Measurements from ENCODE around the gene ARFRP1.

The ARFRP1 gene

DNA sequence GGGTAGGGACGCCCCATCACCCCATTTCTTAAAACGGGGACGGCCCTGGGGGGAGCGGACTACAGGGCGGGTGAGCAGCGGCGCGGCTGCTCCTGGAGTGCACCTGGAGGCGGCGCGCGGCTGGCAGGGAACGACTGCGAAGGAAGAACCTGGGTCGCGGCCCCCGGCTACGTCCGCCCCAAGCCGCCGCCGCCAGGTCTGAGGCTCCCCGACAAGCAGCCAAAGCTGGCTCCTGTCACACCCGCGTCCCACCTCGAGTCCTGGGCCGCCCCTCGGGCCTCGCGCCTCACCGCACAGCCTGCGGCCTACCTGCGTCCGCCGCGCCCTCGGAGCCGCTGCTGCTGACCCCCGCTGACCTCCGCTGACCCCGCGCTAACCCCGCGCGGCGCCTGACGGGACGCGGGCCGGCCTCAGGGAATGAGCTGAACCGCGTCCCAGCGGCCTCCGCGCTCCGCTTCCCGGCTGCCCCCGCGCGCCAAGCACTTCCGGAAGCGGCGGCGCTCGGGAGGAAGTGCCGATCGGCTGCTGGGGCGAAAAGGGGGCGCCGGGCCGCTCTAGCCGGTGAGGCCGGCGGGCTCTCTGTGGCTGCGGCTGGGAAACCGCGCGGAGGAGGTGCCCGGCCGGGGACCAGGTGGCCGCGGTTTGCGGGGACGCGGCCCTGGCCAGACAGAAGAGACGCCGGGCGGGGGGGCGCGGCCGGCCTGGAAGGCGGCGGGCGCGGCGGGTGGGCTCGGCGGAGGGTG is at the start of gene ARFRP1, which contains the start of gene ZGPAT:
ARFRP1 (minus strand) TSS at position 419 of the 743 bp plus-strand sequence. CDS start 885 bp downstream, outside the sequence.
ZGPAT (plus strand) TSS at position 482 of the 743 bp plus-strand sequence. CDS start 542 bp downstream, outside the sequence.
- Mint-ChIP-seq H3K9me3 (peaks cover 3 to 4% of the 10 kb centered on the region in 2 donors), H3K36me3 (peaks cover 37 to 48% of the 10 kb centered on the region in 2 donors), H3K27me3 (no peaks in the 10 kb centered on the region), H3K27ac (peak within 1 kb of the TSS; percentile 91), H3K4me3 (peak within 1 kb of the TSS; percentile 91 to 92), H3K4me1 (peaks cover 33 to 57% of the 10 kb centered on the region in 2 donors)
- ATAC-seq (replicated peaks) (peak; percentile 88 to 92), DNase-seq (peak; percentile 85)

DNA sequence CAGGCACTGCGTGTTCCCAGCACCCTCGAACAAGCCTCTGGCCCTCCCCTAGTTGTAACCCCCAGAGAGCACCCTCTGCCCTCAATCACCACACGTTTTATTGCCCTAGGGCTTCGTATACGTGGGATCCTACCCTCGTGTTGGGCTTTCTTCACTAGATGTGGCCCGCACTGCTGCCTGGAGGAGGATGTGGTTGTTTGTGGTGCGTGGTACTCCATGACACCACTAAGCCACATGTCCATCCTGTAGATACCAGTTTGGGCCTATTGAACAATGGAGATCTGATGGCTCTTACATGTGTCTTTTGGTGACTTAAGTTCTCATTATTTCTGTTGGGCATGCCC is 48.8 kb upstream of the ARFRP1 start:
- no peak overlapping the region for H3K27ac Mint-ChIP-seq
- H3K36me3 Mint-ChIP-seq = no peaks in the 10 kb centered on the region
- peaks cover 0 to 3% of the 10 kb centered on the region in 2 donors for H3K9me3 Mint-ChIP-seq
- peaks cover 0 to 4% of the 10 kb centered on the region in 2 donors for H3K4me1 Mint-ChIP-seq
- no peak overlapping the region for H3K4me3 Mint-ChIP-seq
- peaks cover 0 to 4% of the 10 kb centered on the region in 2 donors for H3K27me3 Mint-ChIP-seq
- peak in 1 of 2 donors; percentile 14 for ATAC-seq (replicated peaks)
- no peak for DNase-seq

- Mint-ChIP-seq H3K27me3 (peaks cover 0 to 4% of the 10 kb centered on the region in 2 donors), H3K4me3 (no peak overlapping the region), H3K36me3 (no peaks in the 10 kb centered on the region), H3K4me1 (peaks cover 0 to 4% of the 10 kb centered on the region in 2 donors), H3K27ac (no peak overlapping the region), H3K9me3 (peaks cover 0 to 3% of the 10 kb centered on the region in 2 donors)
- no peak for DNase-seq
- no peak for ATAC-seq (replicated peaks)
These were observed 48.3 kb upstream of the ARFRP1 start for GRCh38 chr20:63755933-63756647.

GRCh38 chr20:63754008-63754407 is 46.2 kb upstream of the ARFRP1 start:
- no peak for DNase-seq
- no peak for ATAC-seq (replicated peaks)
- no peaks in the 10 kb centered on the region for H3K36me3 Mint-ChIP-seq

DNA sequence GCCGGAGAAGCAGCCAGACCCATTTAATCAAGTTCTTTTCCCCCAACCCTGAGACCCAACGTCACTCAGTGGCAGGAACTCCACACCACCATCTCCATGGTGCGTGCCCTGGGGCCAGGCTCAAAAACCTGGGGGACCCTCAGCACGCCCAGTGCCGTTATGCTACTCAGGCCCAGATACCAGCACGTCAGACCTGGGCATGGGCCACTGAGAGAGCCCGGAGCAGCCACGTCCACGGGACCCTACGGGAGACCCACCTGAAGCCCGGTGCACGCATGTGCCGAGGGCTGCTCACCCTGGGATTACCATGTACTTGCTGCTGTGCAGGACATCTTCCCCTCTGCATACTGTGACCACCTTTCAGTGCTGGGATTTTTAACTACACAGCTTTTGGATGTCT is 45.6 kb upstream of the ARFRP1 start:
- Mint-ChIP-seq H3K36me3 (no peaks in the 10 kb centered on the region), H3K27me3 (peaks cover 0 to 2% of the 10 kb centered on the region in 2 donors), H3K4me3 (no peak overlapping the region), H3K4me1 (peaks cover 0 to 4% of the 10 kb centered on the region in 2 donors), H3K27ac (no peak overlapping the region), H3K9me3 (peaks cover 0 to 3% of the 10 kb centered on the region in 2 donors)
- no peak for ATAC-seq (replicated peaks)
- DNase-seq = no peak

More at GRCh38 chr20:63754008-63754407, 46.2 kb upstream of the ARFRP1 start:
- Mint-ChIP-seq H3K4me1 (peaks cover 0 to 4% of the 10 kb centered on the region in 2 donors), H3K4me3 (no peak overlapping the region), H3K27me3 (peaks cover 0 to 4% of the 10 kb centered on the region in 2 donors), H3K9me3 (peaks cover 0 to 3% of the 10 kb centered on the region in 2 donors), H3K27ac (no peak overlapping the region)

- Mint-ChIP-seq H3K4me1 (peaks cover 0 to 4% of the 10 kb centered on the region in 2 donors), H3K4me3 (no peak overlapping the region), H3K27ac (no peak overlapping the region), H3K9me3 (peaks cover 0 to 3% of the 10 kb centered on the region in 2 donors), H3K36me3 (no peaks in the 10 kb centered on the region), H3K27me3 (no peaks in the 10 kb centered on the region)
- DNase-seq = no peak
- ATAC-seq (replicated peaks) = no peak
These were observed 44.8 kb upstream of the ARFRP1 start for GRCh38 chr20:63752411-63753101.

GRCh38 chr20:63751471-63752271 is 43.9 kb upstream of the ARFRP1 start:
- Mint-ChIP-seq H3K27ac (no peak overlapping the region), H3K4me1 (peaks cover 0 to 4% of the 10 kb centered on the region in 2 donors), H3K36me3 (no peaks in the 10 kb centered on the region), H3K4me3 (no peak overlapping the region), H3K9me3 (peaks cover 0 to 3% of the 10 kb centered on the region in 2 donors), H3K27me3 (no peaks in the 10 kb centered on the region)
- ATAC-seq (replicated peaks) (no peak), DNase-seq (no peak)

DNA sequence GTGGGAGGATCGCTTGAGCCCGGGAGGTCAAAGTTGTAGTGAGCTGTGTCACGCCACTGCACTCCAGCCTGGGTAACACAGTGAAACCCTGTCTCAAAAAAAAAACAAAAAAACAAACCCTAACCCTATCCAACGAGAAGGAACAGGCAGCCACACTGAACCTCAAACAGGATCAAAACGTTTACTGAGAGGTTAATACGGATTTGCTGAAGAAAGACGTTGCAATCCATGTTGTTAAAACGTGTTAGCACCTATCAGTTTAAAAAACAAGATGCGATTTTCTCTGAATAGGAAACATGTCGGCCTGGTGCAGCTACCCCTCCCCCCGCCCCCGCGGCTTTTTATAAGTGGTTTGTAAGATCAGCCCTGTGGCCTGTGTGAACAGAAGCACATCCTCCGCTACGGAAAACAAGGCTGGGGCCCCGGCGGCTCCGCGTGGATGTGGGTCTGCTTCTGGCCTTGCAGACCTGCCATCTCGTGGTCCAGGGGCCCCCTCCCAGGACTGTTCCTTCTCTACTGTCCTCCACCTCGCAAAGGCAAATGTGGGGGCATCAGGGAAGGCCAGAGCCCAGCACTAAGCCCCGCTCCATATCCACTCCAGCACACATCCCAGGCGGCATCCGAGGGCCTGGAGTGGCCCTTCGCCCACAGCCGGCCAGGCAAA is 43.2 kb upstream of the ARFRP1 start:
- Mint-ChIP-seq H3K27ac (no peak overlapping the region), H3K4me1 (peaks cover 0 to 4% of the 10 kb centered on the region in 2 donors), H3K4me3 (no peak overlapping the region), H3K27me3 (no peaks in the 10 kb centered on the region), H3K9me3 (peaks cover 0 to 3% of the 10 kb centered on the region in 2 donors), H3K36me3 (no peaks in the 10 kb centered on the region)
- ATAC-seq (replicated peaks) = no peak
- DNase-seq = no peak

GRCh38 chr20:63749597-63750508 is 42.1 kb upstream of the ARFRP1 start:
- Mint-ChIP-seq H3K9me3 (peaks cover 0 to 3% of the 10 kb centered on the region in 2 donors), H3K4me3 (no peak overlapping the region), H3K27ac (no peak overlapping the region), H3K36me3 (peaks cover 0 to 3% of the 10 kb centered on the region in 2 donors), H3K27me3 (no peaks in the 10 kb centered on the region), H3K4me1 (peaks cover 0 to 4% of the 10 kb centered on the region in 2 donors)
- ATAC-seq (replicated peaks) = no peak
- DNase-seq = no peak

DNA sequence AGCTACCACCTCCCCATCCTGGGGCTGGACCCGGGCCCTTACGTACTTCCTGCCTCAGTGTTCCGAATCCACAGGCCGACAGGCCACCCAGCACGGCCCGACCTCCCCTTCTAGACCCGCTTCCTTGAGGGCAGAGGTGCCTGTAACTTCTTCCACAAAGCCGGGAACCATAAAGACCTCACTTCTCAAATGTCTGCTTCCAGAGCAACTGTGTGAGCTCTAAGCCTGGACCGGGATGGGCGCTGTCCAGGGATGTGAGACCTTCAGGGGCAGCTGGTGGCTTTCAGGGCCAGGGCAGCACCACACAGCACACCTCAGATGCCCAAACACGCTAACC is 41.1 kb upstream of the ARFRP1 start:
- ATAC-seq (replicated peaks) (no peak), DNase-seq (no peak)
- peaks cover 0 to 4% of the 10 kb centered on the region in 2 donors for H3K4me1 Mint-ChIP-seq
- H3K27ac Mint-ChIP-seq = no peak overlapping the region
- peaks cover 0 to 3% of the 10 kb centered on the region in 2 donors for H3K36me3 Mint-ChIP-seq
- no peak overlapping the region for H3K4me3 Mint-ChIP-seq
- no peaks in the 10 kb centered on the region for H3K27me3 Mint-ChIP-seq
- H3K9me3 Mint-ChIP-seq = peaks cover 0 to 3% of the 10 kb centered on the region in 2 donors

GRCh38 chr20:63748070-63748933 is 40.5 kb upstream of the ARFRP1 start:
- H3K4me3 Mint-ChIP-seq = no peak overlapping the region
- peak overlapping the region; percentile 73 for H3K27ac Mint-ChIP-seq
- H3K4me1 Mint-ChIP-seq = peaks cover 0 to 4% of the 10 kb centered on the region in 2 donors
- no peaks in the 10 kb centered on the region for H3K27me3 Mint-ChIP-seq
- DNase-seq = no peak
- H3K9me3 Mint-ChIP-seq = peaks cover 0 to 3% of the 10 kb centered on the region in 2 donors
- peaks cover 0 to 3% of the 10 kb centered on the region in 2 donors for H3K36me3 Mint-ChIP-seq
- no peak for ATAC-seq (replicated peaks)

- ATAC-seq (replicated peaks) (no peak), DNase-seq (no peak)
- H3K36me3 Mint-ChIP-seq = peaks cover 0 to 3% of the 10 kb centered on the region in 2 donors
- H3K4me1 Mint-ChIP-seq = peaks cover 0 to 4% of the 10 kb centered on the region in 2 donors
- no peak overlapping the region for H3K4me3 Mint-ChIP-seq
- H3K27me3 Mint-ChIP-seq = no peaks in the 10 kb centered on the region
- H3K9me3 Mint-ChIP-seq = peaks cover 0 to 3% of the 10 kb centered on the region in 2 donors
- H3K27ac Mint-ChIP-seq = no peak overlapping the region
These were observed 39.9 kb upstream of the ARFRP1 start for GRCh38 chr20:63747622-63748069.

All from stimulated activated naive B cell treated with anti-CD40 and anti-IgM and Interleukin-4, amounts not matched to agents 10 μg/mL and 1 μg/mL and 100 μg/mL, for 72 hours (primary cell).